Stomach (tissue), 4 donors: Measurements from ENCODE around the gene GCHFR.

ENCODE experiments used
- EP300 ChIP-seq: sonication (generic); formaldehyde crosslinking; IDR thresholded peaks from one replicate; pipeline ENCODE4 v1.6.1; 2017; ENCODE audit warnings: antibody characterized with exemption
- POLR2A ChIP-seq, 4 donors: fragments of 450-650 bp; IDR thresholded peaks; one replicate each; pipeline ENCODE4 v1.6.1; 2016; ENCODE audit warnings: antibody characterized with exemption in 4 of 4, control low read depth in 2 of 4, mild to moderate bottlenecking in 1 of 4, moderate library complexity in 1 of 4

DNA sequence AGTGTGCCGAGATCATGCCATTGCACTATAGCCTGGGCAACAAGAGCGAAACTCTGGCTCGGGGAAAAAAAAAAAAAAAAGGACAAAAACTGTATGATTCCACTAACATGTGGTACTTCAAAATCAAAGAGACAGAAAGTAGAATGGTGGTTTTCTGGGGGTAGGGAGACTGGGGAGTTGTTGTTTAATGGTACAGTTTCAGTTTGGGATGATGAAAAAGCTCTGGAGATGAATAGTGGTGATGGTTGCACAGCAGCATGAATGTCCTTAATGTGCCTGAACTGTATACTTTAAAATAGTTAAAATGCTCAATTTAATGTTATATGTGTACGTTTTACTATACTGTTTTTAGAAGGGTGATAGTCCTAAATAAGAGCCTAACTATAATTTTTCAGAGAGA is 41.5 kb upstream of the GCHFR start:
- TF ChIP-seq EP300: no peak
- TF ChIP-seq POLR2A (IDR thresholded peaks at IDR 0.05): no peak
